SK-N-SH (cell line): ENCODE data around the gene CPPED1. TPM values are rescaled to one million over a fixed set of nuclear protein-coding genes. Genes with fewer than 3 reads are reported as not detected.
"Not testable (repeated sequence)": the region's sequence is repeated elsewhere in the genome, so short reads cannot be mapped to it uniquely, and the experiment has no call there.

Source experiments
- CTCF ChIA-PET: fragments of 300-600, 350-600 bp; formaldehyde crosslinking; extraction: SDS; loops from one replicate; lab custom pipeline; 2021; lab: Yijun Ruan, JAX
- POLR2A ChIA-PET: fragments of 350-600 bp; sonication (Branson Sonifier 250); formaldehyde crosslinking; extraction: SDS; loops from one replicate; lab custom pipeline; 2020; ENCODE audit warnings: antibody characterized with exemption, inconsistent platforms; lab: Yijun Ruan, JAX
- DNase-seq: peaks from one replicate; pipeline ENCODE4 v3.0.0; 2012
- H2AFZ ChIP-seq: fragments of 200-600 bp; sonication (generic); 2 replicates; pipeline ENCODE4 v1.8.1; 2016; ENCODE audit warnings: antibody characterized with exemption, mild to moderate bottlenecking, low read depth
- H3F3A ChIP-seq: fragments of 200-600 bp; sonication (generic); replicated peaks from 2 replicates; pipeline ENCODE3; 2016; ENCODE audit warnings: antibody characterized with exemption, mild to moderate bottlenecking; ENCODE audit not compliant: insufficient read depth
- H3K27ac ChIP-seq, 2 experiments: fragments of 200-500 bp in 1 of 2; fragments of 200-600 bp in 1 of 2; sonication (Bioruptor generic) in 1 of 2; sonication (generic), shearing (Covaris generic) in 1 of 2; 2 replicates each; pipeline versions ENCODE4 v1.5.1 to v1.6.1; 2014 to 2016; ENCODE audit warnings: low read depth in 2 of 2, inconsistent platforms in 1 of 2, low read length in 1 of 2, mild to moderate bottlenecking in 1 of 2, mixed read lengths in 1 of 2
- H3K27me3 ChIP-seq: fragments of 200-600 bp; sonication (generic), shearing (Covaris generic); 2 replicates; pipeline ENCODE4 v1.6.1; 2016; ENCODE audit warnings: mixed run types; ENCODE audit not compliant: insufficient read depth
- H3K36me3 ChIP-seq, 2 experiments: fragments of 200-500 bp in 1 of 2; fragments of 200-600 bp in 1 of 2; sonication (Bioruptor generic) in 1 of 2; sonication (generic) in 1 of 2; replicated peaks in 1 of 2; 2 replicates each; pipeline versions ENCODE3 to v1.5.1; 2014 to 2016; ENCODE audit warnings: low read length in 1 of 2, mild to moderate bottlenecking in 1 of 2; ENCODE audit not compliant: insufficient read depth in 2 of 2, control insufficient read depth in 1 of 2
- H3K4me1 ChIP-seq, 2 experiments: fragments of 200-500 bp in 1 of 2; fragments of 200-600 bp in 1 of 2; sonication (Bioruptor generic) in 1 of 2; sonication (generic), shearing (Covaris generic) in 1 of 2; 2 replicates each; pipeline versions ENCODE4 v1.5.1 to v1.6.1; 2014 to 2016; ENCODE audit warnings: low read depth in 1 of 2, low read length in 1 of 2, mixed run types in 1 of 2; ENCODE audit not compliant: insufficient read depth in 2 of 2, control insufficient read depth in 1 of 2
- H3K4me2 ChIP-seq: fragments of 200-600 bp; sonication (generic), shearing (Covaris generic); 2 replicates; pipeline ENCODE4 v1.6.1; 2017; ENCODE audit warnings: mixed run types
- H3K4me3 ChIP-seq, 2 experiments: fragments of 200-500 bp in 1 of 2; fragments of 200-600 bp in 1 of 2; sonication (Bioruptor generic) in 1 of 2; sonication (generic), shearing (Covaris generic) in 1 of 2; 2 replicates each; pipeline versions ENCODE4 v1.5.1 to v1.8.1; 2014 to 2016; ENCODE audit warnings: low read depth in 2 of 2, inconsistent platforms in 1 of 2, low read length in 1 of 2, mild to moderate bottlenecking in 1 of 2, mixed read lengths in 1 of 2, moderate library complexity in 1 of 2
- H3K79me2 ChIP-seq: fragments of 200-600 bp; sonication (generic); 2 replicates; pipeline ENCODE4 v1.8.1; 2017; ENCODE audit warnings: mild to moderate bottlenecking; ENCODE audit not compliant: insufficient read depth
- H3K9ac ChIP-seq: fragments of 200-600 bp; sonication (generic); 2 replicates; pipeline ENCODE4 v1.6.1; 2017; ENCODE audit warnings: mixed run types
- H3K9me2 ChIP-seq: fragments of 200-600 bp; sonication (generic); 2 replicates; pipeline ENCODE4 v1.6.1; 2017; ENCODE audit warnings: mixed run types
- H3K9me3 ChIP-seq: fragments of 200-600 bp; sonication (generic); 2 replicates; pipeline ENCODE4 v1.6.1; 2017; ENCODE audit warnings: mixed run types, mild to moderate bottlenecking, moderate library complexity
- H4K20me1 ChIP-seq: fragments of 200-600 bp; sonication (generic); 2 replicates; pipeline ENCODE4 v1.6.1; 2017; ENCODE audit warnings: mild to moderate bottlenecking, mixed run types; ENCODE audit not compliant: insufficient read depth
- FOXJ3 ChIP-seq: sonication (generic); formaldehyde crosslinking; IDR thresholded peaks from 2 replicates; pipeline ENCODE4 v1.5.1; 2020; ENCODE audit warnings: mild to moderate bottlenecking, missing genetic modification reagents
- GATA2 ChIP-seq: sonication (generic); formaldehyde crosslinking; IDR thresholded peaks from 2 replicates; pipeline ENCODE4 v1.5.0; 2020; ENCODE audit warnings: mild to moderate bottlenecking, missing genetic modification reagents
- JUND ChIP-seq: IDR thresholded peaks from 2 replicates; pipeline ENCODE4 v1.4.0; 2012
- POLR2AphosphoS5 ChIP-seq: IDR thresholded peaks from 2 replicates; pipeline ENCODE4 v1.6.1; 2012; ENCODE audit warnings: low read depth, low read length
- RAD21 ChIP-seq: IDR thresholded peaks from 2 replicates; pipeline ENCODE4 v1.6.1; 2012; ENCODE audit warnings: mild to moderate bottlenecking, low read length
- RCOR1 ChIP-seq: fragments of 150-350 bp; IDR thresholded peaks from 2 replicates; pipeline ENCODE4 v1.6.1; 2017; ENCODE audit warnings: antibody characterized with exemption, low read length
- SIN3A ChIP-seq: IDR thresholded peaks from 2 replicates; pipeline ENCODE4 v1.6.1; 2012; ENCODE audit warnings: low read depth, mild to moderate bottlenecking, low read length, moderate library complexity, borderline replicate concordance
- TAF1 ChIP-seq: IDR thresholded peaks from 2 replicates; pipeline ENCODE4 v1.6.1; 2012; ENCODE audit warnings: low read depth, mild to moderate bottlenecking, low read length, moderate library complexity, borderline replicate concordance
- TEAD4 ChIP-seq: IDR thresholded peaks from 2 replicates; pipeline ENCODE4 v1.4.0; 2012; ENCODE audit warnings: mild to moderate bottlenecking, borderline replicate concordance; ENCODE audit not compliant: insufficient read depth
- WGBS: methylation state at CpG from one replicate; pipeline ENCODE4 v1.1.6; 2017; ENCODE audit warnings: low lambda C conversion rate; 5-methylcytosine and 5-hydroxymethylcytosine counted together
- polyA plus RNA-seq, 3 experiments: library from polyadenylated mRNA; depleted of rRNA; stranded (reverse); fragments of >200 nt; gene quantifications; 2 replicates each; pipeline ENCODE4 v1.2.3, GENCODE V29; 2012
- TF ChIP-seq, protein P1 (sequence below): fragments of 150-350 bp; IDR thresholded peaks from 2 replicates; pipeline ENCODE4 v1.6.1; 2016; ENCODE audit warnings: mild to moderate bottlenecking, low read depth, low read length

The CPPED1 gene
- polyA plus RNA-seq, 1 of the 3 experiments (the other 2 are of a cell fraction), result 11.9 TPM

DNA sequence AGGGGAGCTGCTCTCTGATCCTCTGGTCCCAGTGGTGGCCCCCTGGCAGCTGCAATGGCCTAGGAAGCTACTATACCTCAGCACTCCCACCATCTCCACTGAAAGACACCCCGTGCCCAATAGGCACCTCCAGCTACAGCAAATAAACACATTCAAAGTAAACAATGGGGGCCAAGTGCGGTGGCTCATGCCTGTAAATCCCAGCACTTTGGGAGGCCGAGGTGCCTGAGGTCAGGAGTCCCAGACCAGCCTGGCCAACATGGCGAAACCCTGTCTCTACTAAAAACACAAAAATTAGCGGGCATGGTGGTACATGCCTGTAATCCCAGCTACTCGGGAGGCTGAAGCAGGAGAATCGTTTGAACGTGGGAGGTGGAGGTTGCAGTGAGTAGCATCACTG lies 3.7 kb downstream of the CPPED1 start:
- H3K9me2 ChIP-seq, H3K4me3 ChIP-seq, H3K9ac ChIP-seq, POLR2A ChIA-PET, H3K27me3 ChIP-seq, H3K4me1 ChIP-seq, H2AFZ ChIP-seq, H3K4me2 ChIP-seq, CTCF ChIA-PET, H3K27ac ChIP-seq, H4K20me1 ChIP-seq, DNase-seq, H3K9me3 ChIP-seq: not testable (repeated sequence)
- H3K36me3 ChIP-seq, result peaks cover 0 to 19% of the 10 kb centered on the region in 2 experiments
- peaks cover 16% of the 10 kb centered on the region for H3F3A ChIP-seq
- 88% methylated on average over 8 of the region's 8 CpGs for WGBS
- peaks cover 83% of the 10 kb centered on the region for H3K79me2 ChIP-seq

DNA sequence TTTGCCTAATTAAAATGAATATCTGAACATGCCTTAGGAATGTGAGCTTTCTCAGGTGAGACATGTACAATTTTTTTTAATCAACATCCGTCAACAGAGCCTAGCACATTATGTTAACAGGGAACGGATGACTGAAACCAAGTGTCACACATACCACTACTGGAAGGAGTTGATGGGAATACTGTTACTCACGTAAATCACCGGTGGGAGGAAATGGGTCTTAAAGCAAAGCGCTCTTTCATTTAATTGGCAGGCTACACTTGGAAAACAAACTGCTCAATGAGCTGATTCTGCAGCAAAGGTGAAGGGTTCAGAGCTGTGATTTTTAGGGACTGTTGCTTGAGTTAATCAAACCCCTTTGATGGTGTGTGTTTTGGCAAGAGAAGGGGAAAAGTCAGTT lies 4.8 kb downstream of the CPPED1 start:
- POLR2A ChIA-PET, result no interaction called here
- no peak overlapping the region for H2AFZ ChIP-seq
- TF ChIP-seq POLR2AphosphoS5, result no peak
- TF ChIP-seq JUND, result no peak
- TF ChIP-seq RCOR1, result no peak
- no peak for TF ChIP-seq FOXJ3 (CRISPR knock-in tag)
- no peak for TF ChIP-seq TAF1
- TF ChIP-seq GATA2, result no peak
- TF ChIP-seq, all 33 proteins: peak for 0
- H3K27me3 ChIP-seq, result no peaks in the 10 kb centered on the region
- peaks cover 95% of the 10 kb centered on the region for H3K79me2 ChIP-seq
- H3K4me2 ChIP-seq, result no peak overlapping the region
- no peaks in the 10 kb centered on the region for H4K20me1 ChIP-seq
- H3K9me3 ChIP-seq, result no peaks in the 10 kb centered on the region
- H3K36me3 ChIP-seq, result peaks cover 0 to 19% of the 10 kb centered on the region in 2 experiments
- peaks cover 7 to 11% of the 10 kb centered on the region in 2 experiments; a peak in 1 of 4 replicates for H3K4me1 ChIP-seq
- peaks cover 16% of the 10 kb centered on the region for H3F3A ChIP-seq
- H3K9ac ChIP-seq, result no peak overlapping the region; the same call in 1 of the 2 replicates
- H3K27ac ChIP-seq, result 0 out of 4 replicates have a peak overlapping the region, but pooled peaks of 1 of the 2 experiments have one; percentile 19
- WGBS, result 93% methylated on average over 5 of the region's 5 CpGs
- CTCF ChIA-PET, result no interaction called here
- DNase-seq, result no peak
- no peak overlapping the region for H3K4me3 ChIP-seq
- H3K9me2 ChIP-seq, result no peaks in the 10 kb centered on the region

DNA sequence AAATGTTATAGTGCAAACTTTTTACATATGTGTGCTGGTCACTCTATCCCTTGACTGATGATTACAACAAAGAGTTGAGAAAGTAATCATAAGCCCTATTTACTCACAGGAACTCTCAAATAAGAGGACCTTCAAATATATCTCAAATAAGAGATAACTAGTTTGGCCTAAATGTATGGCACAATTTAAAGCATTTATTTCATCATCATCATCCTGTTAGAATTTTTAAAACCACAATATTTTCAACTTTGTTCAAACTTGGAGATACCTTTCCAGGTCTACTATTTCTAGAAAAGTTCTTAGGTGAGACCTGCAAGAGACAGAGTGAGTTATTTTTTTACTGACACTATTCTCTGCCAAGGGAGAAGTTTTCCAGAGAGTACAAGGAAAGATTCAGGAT lies 5.5 kb downstream of the CPPED1 start:
- H3K4me3 ChIP-seq, result no peak overlapping the region
- POLR2A ChIA-PET, result no interaction called here

More for the DNA sequence above, 5.5 kb downstream of the CPPED1 start:
- DNase-seq, result no peak
- Histone ChIP-seq H4K20me1 (no peaks in the 10 kb centered on the region), H3K79me2 (peaks cover 97% of the 10 kb centered on the region), H3K27ac (0 out of 4 replicates have a peak overlapping the region, but pooled peaks of 1 of the 2 experiments have one; percentile 19), H3K4me2 (no peak overlapping the region), H3K27me3 (no peaks in the 10 kb centered on the region), H3K9ac (no peak overlapping the region; the same call in 1 of the 2 replicates), H3F3A (peaks cover 16% of the 10 kb centered on the region), H3K4me1 (peaks cover 7 to 16% of the 10 kb centered on the region in 2 experiments; a peak in 1 of 4 replicates), H3K9me3 (no peaks in the 10 kb centered on the region), H2AFZ (no peak overlapping the region), H3K36me3 (peaks cover 0 to 19% of the 10 kb centered on the region in 2 experiments), H3K9me2 (no peaks in the 10 kb centered on the region)
- no peak for TF ChIP-seq TEAD4
- TF ChIP-seq SIN3A, result no peak
- no peak for TF ChIP-seq RAD21
- TF ChIP-seq, protein P1, sequence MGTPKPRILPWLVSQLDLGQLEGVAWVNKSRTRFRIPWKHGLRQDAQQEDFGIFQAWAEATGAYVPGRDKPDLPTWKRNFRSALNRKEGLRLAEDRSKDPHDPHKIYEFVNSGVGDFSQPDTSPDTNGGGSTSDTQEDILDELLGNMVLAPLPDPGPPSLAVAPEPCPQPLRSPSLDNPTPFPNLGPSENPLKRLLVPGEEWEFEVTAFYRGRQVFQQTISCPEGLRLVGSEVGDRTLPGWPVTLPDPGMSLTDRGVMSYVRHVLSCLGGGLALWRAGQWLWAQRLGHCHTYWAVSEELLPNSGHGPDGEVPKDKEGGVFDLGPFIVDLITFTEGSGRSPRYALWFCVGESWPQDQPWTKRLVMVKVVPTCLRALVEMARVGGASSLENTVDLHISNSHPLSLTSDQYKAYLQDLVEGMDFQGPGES, result no peak
- TF ChIP-seq TAF1, result no peak
- CTCF ChIA-PET, result no interaction called here
